Measurements from ENCODE around the gene MRPL12.

DNA sequence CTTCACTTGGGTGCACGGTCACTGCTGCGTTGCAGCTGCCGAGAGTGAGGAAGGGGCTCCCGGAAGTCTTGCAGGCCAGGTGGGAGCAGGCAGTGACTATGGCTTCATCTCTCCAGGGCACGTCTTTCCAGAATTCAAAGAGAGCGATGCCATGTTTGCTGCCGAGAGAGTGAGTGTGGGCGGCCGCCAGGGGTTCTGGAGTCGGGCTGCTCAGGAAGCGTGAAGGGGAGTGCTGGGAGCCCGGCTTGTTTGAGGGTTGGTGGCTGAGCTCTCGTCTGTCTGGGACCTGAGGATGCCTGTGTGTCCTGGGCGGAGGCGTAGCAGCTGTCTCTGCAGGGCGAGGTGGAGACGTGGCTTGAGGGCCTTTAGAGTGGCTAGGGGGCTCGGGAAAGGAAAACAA is 13.1 kb upstream of the MRPL12 start:
- TF ChIP-seq, protein P1, sequence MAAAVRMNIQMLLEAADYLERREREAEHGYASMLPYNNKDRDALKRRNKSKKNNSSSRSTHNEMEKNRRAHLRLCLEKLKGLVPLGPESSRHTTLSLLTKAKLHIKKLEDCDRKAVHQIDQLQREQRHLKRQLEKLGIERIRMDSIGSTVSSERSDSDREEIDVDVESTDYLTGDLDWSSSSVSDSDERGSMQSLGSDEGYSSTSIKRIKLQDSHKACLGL (CRISPR knock-in tag; IDR thresholded peaks at IDR 0.05) = no peak
- TF ChIP-seq ASH2L (IDR thresholded peaks at IDR 0.05; ENCODE audit: insufficient read length, low read depth, low read length) (no peak), ZMAT3 (CRISPR knock-in tag; conservative IDR thresholded peaks at IDR 0.05) (no peak), MEF2D (CRISPR knock-in tag; IDR thresholded peaks at IDR 0.05) (no peak), ZNF138 (CRISPR knock-in tag; IDR thresholded peaks at IDR 0.05; ENCODE audit: low read depth) (no peak), ZNF558 (CRISPR knock-in tag; IDR thresholded peaks at IDR 0.05; ENCODE audit: borderline replicate concordance) (no peak), TOPORS (CRISPR knock-in tag; IDR thresholded peaks at IDR 0.05) (no peak), TCF7L2 (IDR thresholded peaks at IDR 0.05; ENCODE audit: low read depth, low read length) (no peak), LCORL (IDR thresholded peaks at IDR 0.05) (no peak), LCORL (CRISPR knock-in tag; IDR thresholded peaks at IDR 0.05) (no peak), ZNF879 (CRISPR knock-in tag; IDR thresholded peaks at IDR 0.05) (no peak), ATF3 (CRISPR knock-in tag; IDR thresholded peaks at IDR 0.05) (no peak)
- TF ChIP-seq, protein P2, sequence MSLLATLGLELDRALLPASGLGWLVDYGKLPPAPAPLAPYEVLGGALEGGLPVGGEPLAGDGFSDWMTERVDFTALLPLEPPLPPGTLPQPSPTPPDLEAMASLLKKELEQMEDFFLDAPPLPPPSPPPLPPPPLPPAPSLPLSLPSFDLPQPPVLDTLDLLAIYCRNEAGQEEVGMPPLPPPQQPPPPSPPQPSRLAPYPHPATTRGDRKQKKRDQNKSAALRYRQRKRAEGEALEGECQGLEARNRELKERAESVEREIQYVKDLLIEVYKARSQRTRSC (CRISPR knock-in tag; IDR thresholded peaks at IDR 0.05; ENCODE audit: low read depth) = no peak
- TF ChIP-seq, protein P3, sequence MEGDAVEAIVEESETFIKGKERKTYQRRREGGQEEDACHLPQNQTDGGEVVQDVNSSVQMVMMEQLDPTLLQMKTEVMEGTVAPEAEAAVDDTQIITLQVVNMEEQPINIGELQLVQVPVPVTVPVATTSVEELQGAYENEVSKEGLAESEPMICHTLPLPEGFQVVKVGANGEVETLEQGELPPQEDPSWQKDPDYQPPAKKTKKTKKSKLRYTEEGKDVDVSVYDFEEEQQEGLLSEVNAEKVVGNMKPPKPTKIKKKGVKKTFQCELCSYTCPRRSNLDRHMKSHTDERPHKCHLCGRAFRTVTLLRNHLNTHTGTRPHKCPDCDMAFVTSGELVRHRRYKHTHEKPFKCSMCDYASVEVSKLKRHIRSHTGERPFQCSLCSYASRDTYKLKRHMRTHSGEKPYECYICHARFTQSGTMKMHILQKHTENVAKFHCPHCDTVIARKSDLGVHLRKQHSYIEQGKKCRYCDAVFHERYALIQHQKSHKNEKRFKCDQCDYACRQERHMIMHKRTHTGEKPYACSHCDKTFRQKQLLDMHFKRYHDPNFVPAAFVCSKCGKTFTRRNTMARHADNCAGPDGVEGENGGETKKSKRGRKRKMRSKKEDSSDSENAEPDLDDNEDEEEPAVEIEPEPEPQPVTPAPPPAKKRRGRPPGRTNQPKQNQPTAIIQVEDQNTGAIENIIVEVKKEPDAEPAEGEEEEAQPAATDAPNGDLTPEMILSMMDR (CRISPR knock-in tag; IDR thresholded peaks at IDR 0.05) = no peak

Data from HepG2 (cell line).